Erythroblast (primary cell): ENCODE results near the gene AHCY.

Experiments
- GATA1 ChIP-seq: IDR thresholded peaks from 2 replicates; pipeline ENCODE4 v1.6.1; 2011; ENCODE audit warnings: low read depth, mild to moderate bottlenecking, control low read depth, low read length, moderate library complexity
- POLR2A ChIP-seq: IDR thresholded peaks from 2 replicates; pipeline ENCODE4 v1.6.1; 2011; ENCODE audit warnings: mild to moderate bottlenecking, low read length

GRCh38 chr20:34262488-34263288 is 40.5 kb downstream of the AHCY start:
- TF ChIP-seq POLR2A (no peak), GATA1 (no peak)
